HG03025 (cell line): ENCODE data around the gene C12orf60.

Experiments used
- ATAC-seq: cut with Tn5 transposase; IDR thresholded peaks from one replicate; pipeline ENCODE4 v1.9.1; 2021; ENCODE audit warnings: mild to moderate bottlenecking, moderate library complexity; ENCODE audit not compliant: unreplicated experiment, low FRiP score

C12orf60 gene

GRCh38 chr12:14871247-14871646, 67.8 kb downstream of the C12orf60 start:
- no peak for ATAC-seq

GRCh38 chr12:14871886-14872285, 68.4 kb downstream of the C12orf60 start:
- ATAC-seq = no peak

- no peak for ATAC-seq
Observed at GRCh38 chr12:14873440-14874185, 70.1 kb downstream of the C12orf60 start.
